OCI-LY3 (cell line): ENCODE results near the gene C10orf90.

Experiments used
- H2AFZ ChIP-seq: fragments of 200-600, 300-600 bp; shearing (Covaris generic); 2 replicates; pipeline ENCODE4 v1.6.0; 2014; ENCODE audit warnings: antibody characterized with exemption, low read depth, low read length
- H3K27ac ChIP-seq: fragments of 200-600, 300-600 bp; sonication (generic); 2 replicates; pipeline ENCODE4 v1.5.1; 2014; ENCODE audit warnings: mild to moderate bottlenecking, low read length, moderate library complexity, mixed read lengths
- H3K27me3 ChIP-seq: fragments of 200-600, 300-600 bp; sonication (generic); 2 replicates; pipeline ENCODE4 v1.6.1; 2014; ENCODE audit warnings: low read depth, low read length, mixed read lengths
- H3K36me3 ChIP-seq: fragments of 200-600, 300-600 bp; sonication (generic); replicated peaks from 2 replicates; pipeline ENCODE3; 2014; ENCODE audit warnings: low read depth, low read length, mixed read lengths
- H3K4me1 ChIP-seq: fragments of 300-600, 200-600 bp; sonication (generic); 2 replicates; pipeline ENCODE4 v1.6.1; 2014; ENCODE audit warnings: low read length, mixed read lengths
- H3K4me2 ChIP-seq: fragments of 200-600, 300-600 bp; sonication (generic); 2 replicates; pipeline ENCODE4 v1.6.1; 2014; ENCODE audit warnings: low read length, mixed read lengths
- H3K4me3 ChIP-seq: fragments of 300-600, 200-600 bp; sonication (generic); 2 replicates; pipeline ENCODE4 v1.5.1; 2014; ENCODE audit warnings: antibody characterized with exemption, mild to moderate bottlenecking, low read length, moderate library complexity
- H3K79me2 ChIP-seq: fragments of 300-600, 200-600 bp; shearing (Covaris generic); 2 replicates; pipeline ENCODE4 v1.6.1; 2014; ENCODE audit warnings: mild to moderate bottlenecking, low read length, mixed read lengths
- H3K9ac ChIP-seq: fragments of 300-600, 200-600 bp; shearing (Covaris generic); 2 replicates; pipeline ENCODE4 v1.6.0; 2014; ENCODE audit warnings: mild to moderate bottlenecking, low read length, moderate library complexity
- H3K9me3 ChIP-seq: fragments of 200-600, 300-600 bp; shearing (Covaris generic); 2 replicates; pipeline ENCODE4 v1.6.1; 2014; ENCODE audit warnings: low read length, mixed read lengths; ENCODE audit not compliant: insufficient read depth
- H4K20me1 ChIP-seq: fragments of 200-600, 300-600 bp; sonication (generic); 2 replicates; pipeline ENCODE4 v1.6.1; 2016; ENCODE audit warnings: low read length, mixed read lengths; ENCODE audit not compliant: insufficient read depth
- CTCF ChIP-seq: fragments of 200-600, 300-600 bp; sonication (generic); IDR thresholded peaks from 2 replicates; pipeline ENCODE4 v1.5.1; 2014; ENCODE audit warnings: antibody characterized with exemption, low read length, low read depth
- EZH2phosphoT487 ChIP-seq: fragments of 200-600 bp; shearing (Covaris generic); IDR thresholded peaks from 2 replicates; pipeline ENCODE4 v1.6.1; 2018; ENCODE audit warnings: antibody characterized with exemption, mixed run types, low read depth

The C10orf90 gene

GRCh38 chr10:126684171-126684745 lies 13.8 kb upstream of the C10orf90 start:
- no peaks in the 10 kb centered on the region for H3K4me1 ChIP-seq
- no peak overlapping the region for H3K27ac ChIP-seq
- no peak overlapping the region for H3K9ac ChIP-seq
- H3K9me3 ChIP-seq = no peaks in the 10 kb centered on the region
- H3K79me2 ChIP-seq = no peaks in the 10 kb centered on the region
- H3K4me3 ChIP-seq = no peak overlapping the region
- H3K36me3 ChIP-seq = no peaks in the 10 kb centered on the region
- no peak overlapping the region for H3K4me2 ChIP-seq
- no peaks in the 10 kb centered on the region for H3K27me3 ChIP-seq
- H4K20me1 ChIP-seq = no peaks in the 10 kb centered on the region
- no peak for TF ChIP-seq CTCF
- no peak for TF ChIP-seq EZH2phosphoT487
- H2AFZ ChIP-seq = no peak overlapping the region

- H3K36me3 ChIP-seq = no peaks in the 10 kb centered on the region
- H3K4me2 ChIP-seq = no peak overlapping the region
- no peak overlapping the region for H3K9ac ChIP-seq
- no peak overlapping the region for H3K4me3 ChIP-seq
- H3K4me1 ChIP-seq = no peaks in the 10 kb centered on the region
- no peaks in the 10 kb centered on the region for H3K79me2 ChIP-seq
- H2AFZ ChIP-seq = no peak overlapping the region
- H4K20me1 ChIP-seq = no peaks in the 10 kb centered on the region
- no peaks in the 10 kb centered on the region for H3K9me3 ChIP-seq
- no peak overlapping the region for H3K27ac ChIP-seq
- no peaks in the 10 kb centered on the region for H3K27me3 ChIP-seq
- TF ChIP-seq CTCF (no peak), EZH2phosphoT487 (no peak)
These were observed 13.0 kb upstream of the C10orf90 start for GRCh38 chr10:126683466-126683865.

- Histone ChIP-seq H4K20me1 (no peaks in the 10 kb centered on the region), H3K9ac (no peak overlapping the region), H3K4me2 (no peak overlapping the region), H3K36me3 (no peaks in the 10 kb centered on the region), H3K4me3 (no peak overlapping the region), H3K4me1 (no peaks in the 10 kb centered on the region), H3K9me3 (no peaks in the 10 kb centered on the region), H2AFZ (no peak overlapping the region), H3K79me2 (no peaks in the 10 kb centered on the region), H3K27me3 (no peaks in the 10 kb centered on the region), H3K27ac (no peak overlapping the region)
- TF ChIP-seq EZH2phosphoT487 = no peak
- no peak for TF ChIP-seq CTCF
These were observed 5.4 kb upstream of the C10orf90 start for GRCh38 chr10:126675656-126676438.

- no peak overlapping the region for H3K4me3 ChIP-seq
- no peaks in the 10 kb centered on the region for H3K79me2 ChIP-seq
- H3K27me3 ChIP-seq = no peaks in the 10 kb centered on the region
- no peak for TF ChIP-seq CTCF
- H4K20me1 ChIP-seq = no peaks in the 10 kb centered on the region
- no peak overlapping the region for H2AFZ ChIP-seq
- no peaks in the 10 kb centered on the region for H3K9me3 ChIP-seq
- H3K9ac ChIP-seq = no peak overlapping the region
- H3K4me2 ChIP-seq = no peak overlapping the region
- no peaks in the 10 kb centered on the region for H3K36me3 ChIP-seq
- no peak overlapping the region for H3K27ac ChIP-seq
- no peaks in the 10 kb centered on the region for H3K4me1 ChIP-seq
These were observed 4.4 kb upstream of the C10orf90 start for GRCh38 chr10:126674741-126675515.
